GM19025 (cell line): Measurements from ENCODE around the gene COIL.
A peak's percentile ranks its signal among the peaks of the same experiment; 100 is the strongest.
"Not testable (repeated sequence)": the region's sequence is repeated elsewhere in the genome, so short reads cannot be mapped to it uniquely, and the experiment has no call there.

Source experiments
- ATAC-seq: cut with Tn5 transposase; IDR thresholded peaks from one replicate; pipeline ENCODE4 v1.9.1; 2021; ENCODE audit warnings: mild to moderate bottlenecking, low read depth, moderate library complexity; ENCODE audit not compliant: unreplicated experiment

The COIL gene

GRCh38 chr17:56960596-56961538 is at the start of gene COIL:
Gene COIL, minus strand, starts transcription at chr17:56961050. Its CDS starts 31 bp downstream, at chr17:56961019.
- peak; percentile 92 for ATAC-seq

GRCh38 chr17:57010487-57010886 is 49.6 kb upstream of the COIL start:
- no peak for ATAC-seq

GRCh38 chr17:57009737-57010445 is 49.0 kb upstream of the COIL start:
- ATAC-seq: no peak

- ATAC-seq: no peak
These were observed 48.1 kb upstream of the COIL start for GRCh38 chr17:57008958-57009357.

GRCh38 chr17:57006040-57006439 is 45.2 kb upstream of the COIL start:
- ATAC-seq: no peak

GRCh38 chr17:57004944-57005579 is 44.2 kb upstream of the COIL start:
- ATAC-seq: peak; percentile 71

GRCh38 chr17:57002904-57003303 is 42.1 kb upstream of the COIL start:
- ATAC-seq: no peak

- no peak for ATAC-seq
These were observed 40.7 kb upstream of the COIL start for GRCh38 chr17:57001541-57001940.

- no peak for ATAC-seq
These were observed 36.5 kb upstream of the COIL start for GRCh38 chr17:56997313-56997712.

GRCh38 chr17:56995766-56996165 is 34.9 kb upstream of the COIL start:
- no peak for ATAC-seq

- ATAC-seq: no peak
These were observed 33.4 kb upstream of the COIL start for GRCh38 chr17:56994009-56994792.

- no peak for ATAC-seq
These were observed 31.5 kb upstream of the COIL start for GRCh38 chr17:56992364-56992763.

GRCh38 chr17:56988901-56989572 is 28.2 kb upstream of the COIL start:
- ATAC-seq: no peak

GRCh38 chr17:56987283-56987834 is 26.5 kb upstream of the COIL start:
- ATAC-seq: no peak

GRCh38 chr17:56985371-56986162 is 24.7 kb upstream of the COIL start:
- no peak for ATAC-seq

- ATAC-seq: no peak
These were observed 22.5 kb upstream of the COIL start for GRCh38 chr17:56983366-56983765.

GRCh38 chr17:56982312-56982711 is 21.5 kb upstream of the COIL start:
- no peak for ATAC-seq

GRCh38 chr17:56980526-56980925 is 19.7 kb upstream of the COIL start:
- not testable (repeated sequence) for ATAC-seq

- ATAC-seq: no peak
These were observed 18.2 kb upstream of the COIL start for GRCh38 chr17:56979091-56979480.
